H1 (cell line): ENCODE measurements around the gene P3H1. TPM values are rescaled to one million over a fixed set of nuclear protein-coding genes. Genes with fewer than 3 reads are reported as not detected.

Experiments used
- EP300 ChIP-seq, 2 experiments: IDR thresholded peaks; 1 replicate in 1 of 2; 2 replicates in 1 of 2; pipeline ENCODE4 v1.6.1; 2011 to 2012; ENCODE audit warnings: low read depth in 2 of 2, low read length in 2 of 2, mild to moderate bottlenecking in 2 of 2, borderline replicate concordance in 1 of 2, inconsistent platforms in 1 of 2, moderate library complexity in 1 of 2
- NANOG ChIP-seq: IDR thresholded peaks from 2 replicates; pipeline ENCODE4 v1.6.1; 2011; ENCODE audit warnings: low read length, low read depth, mild to moderate bottlenecking, inconsistent platforms; ENCODE audit not compliant: insufficient read depth, poor library complexity, severe bottlenecking
- polyA plus RNA-seq, 7 experiments: library from polyadenylated mRNA; depleted of rRNA in 3 of 7; stranded (reverse) in 5 of 7; unstranded in 2 of 7; fragments of >200 nt in 5 of 7; fragments of 200-250 nt in 2 of 7; gene quantifications; 1 replicate in 5 of 7; 2 replicates in 1 of 7; 4 replicates in 1 of 7; pipeline versions ENCODE4 v1.2.1 to v1.2.3, GENCODE V29; 2011 to 2013; ENCODE audit warnings: missing spikeins in 2 of 7, mixed read lengths in 2 of 7
- total RNA-seq: library from RNA; stranded (reverse); fragmentation: NEBNext Ultra II Directional; extraction: Animal tissue kit (Norgen Biotek cat#: 25700); gene quantifications from 2 replicates; pipeline ENCODE4 v1.2.1, GENCODE V29; 2021

P3H1 gene
- total and polyA plus RNA-seq, 2 of the 8 experiments (the other 6 are each of a cell fraction or from before 2014, with no cell fraction given): 58.4 to 87.5 TPM

GRCh38 chr1:42741706-42742105 is 25.1 kb downstream of the P3H1 start (continued):
- TF ChIP-seq NANOG (no peak), EP300 (IDR thresholded peaks at IDR 0.05; ENCODE audit: borderline replicate concordance in 1 of 2, low read depth in 2 of 2, low read length in 2 of 2) (no peak)
